NOMO-1 treated with dmso at 0.1 percent for 144 hours (cell line): ENCODE data around the gene CCDC154.
"Not testable (repeated sequence)": the region's sequence is repeated elsewhere in the genome, so short reads cannot be mapped to it uniquely, and the experiment has no call there.

Source experiments
- DNase-seq: peaks from one replicate; lab custom pipeline; 2025; ENCODE audit not compliant: unreplicated experiment; lab: John Stamatoyannopoulos, UW

Gene CCDC154

GRCh38 chr16:1443980-1444729, at the start of gene CCDC154:
TSS of gene CCDC154 (minus strand) at chr16:1444556. CDS start at chr16:1444322, 234 bp downstream.
- DNase-seq, result no peak

GRCh38 chr16:1493746-1494094, 49.4 kb upstream of the CCDC154 start:
- DNase-seq, result no peak

GRCh38 chr16:1492923-1493745, 48.8 kb upstream of the CCDC154 start, which contains the start of gene TELO2:
TSS of gene TELO2 (plus strand) at chr16:1493360. CDS start at chr16:1494282, 922 bp downstream.
- peak; percentile 67 for DNase-seq

- no peak for DNase-seq
Measured at GRCh38 chr16:1492082-1492922, 47.9 kb upstream of the CCDC154 start.

- no peak for DNase-seq
Measured at GRCh38 chr16:1491327-1491726, 47.0 kb upstream of the CCDC154 start.

GRCh38 chr16:1489077-1489476, 44.7 kb upstream of the CCDC154 start:
- no peak for DNase-seq

GRCh38 chr16:1488619-1489018, 44.3 kb upstream of the CCDC154 start, which contains the start of gene PTX4:
TSS of gene PTX4 (minus strand) at chr16:1488944. CDS start at chr16:1488909, 35 bp downstream.
- no peak for DNase-seq

- no peak for DNase-seq
Measured at GRCh38 chr16:1488054-1488601, 43.8 kb upstream of the CCDC154 start.

GRCh38 chr16:1487395-1488053, 43.2 kb upstream of the CCDC154 start:
- DNase-seq, result no peak

- DNase-seq, result no peak
Measured at GRCh38 chr16:1486551-1487390, 42.4 kb upstream of the CCDC154 start.

GRCh38 chr16:1485847-1486496, 41.6 kb upstream of the CCDC154 start:
- no peak for DNase-seq

- DNase-seq, result no peak
Measured at GRCh38 chr16:1481906-1482835, 37.8 kb upstream of the CCDC154 start.

- DNase-seq, result not testable (repeated sequence)
Measured at GRCh38 chr16:1478937-1479336, 34.6 kb upstream of the CCDC154 start.

GRCh38 chr16:1477033-1477432, 32.7 kb upstream of the CCDC154 start:
- no peak for DNase-seq

GRCh38 chr16:1475552-1476114, 31.3 kb upstream of the CCDC154 start:
- DNase-seq, result no peak

- peak; percentile 79 for DNase-seq
Measured at GRCh38 chr16:1474796-1475551, 30.6 kb upstream of the CCDC154 start, which contains the start of gene CLCN7. TSS of gene CLCN7 (minus strand) at chr16:1475028. CDS start at chr16:1474974, 54 bp downstream.
